GM10266 (cell line): ENCODE results near the gene TARM1.
"Not testable (repeated sequence)": the region's sequence is repeated elsewhere in the genome, so short reads cannot be mapped to it uniquely, and the experiment has no call there.

Source experiments
- DNase-seq: peaks from one replicate; pipeline ENCODE4 v3.0.0; 2012; ENCODE audit errors: extremely low spot score
- TF ChIP-seq, protein P1 (sequence below): IDR thresholded peaks from 2 replicates; pipeline ENCODE4 v1.5.1; 2012; ENCODE audit warnings: mild to moderate bottlenecking, low read depth; ENCODE audit not compliant: control insufficient read depth, insufficient read depth; ENCODE audit errors: missing control alignments

TARM1 gene

DNA sequence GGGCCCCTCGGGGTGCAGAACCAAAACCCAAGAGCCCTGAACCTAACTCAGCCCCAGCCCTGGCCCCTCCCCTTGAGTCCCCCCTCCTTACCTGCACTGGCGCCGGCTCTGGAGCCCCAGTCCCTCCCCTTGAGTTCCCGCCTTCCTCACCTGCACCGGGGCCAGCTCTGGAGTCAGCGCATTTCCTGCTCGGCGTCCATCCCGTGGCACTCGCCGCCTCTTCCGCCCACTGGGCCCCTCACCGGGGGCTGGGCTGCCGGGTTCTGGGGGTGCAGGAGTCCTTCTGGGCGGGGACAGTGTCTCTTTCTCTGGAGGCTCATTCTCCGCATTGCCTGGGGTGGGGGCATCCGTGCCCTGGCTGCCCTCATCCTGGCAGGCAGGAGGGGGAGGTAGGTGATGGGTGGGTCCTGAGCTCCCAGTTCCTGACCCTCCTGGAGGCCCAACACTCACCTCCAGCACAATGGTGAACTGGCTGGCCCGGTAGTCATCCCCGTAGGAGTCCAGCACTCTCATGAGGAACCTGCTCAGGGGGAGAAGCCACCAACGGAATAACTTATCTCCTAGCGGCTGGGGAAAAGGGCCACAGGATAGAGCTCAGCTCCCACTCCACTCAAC, 26.8 kb upstream of the TARM1 start:
- DNase-seq: no peak
- TF ChIP-seq, protein P1, sequence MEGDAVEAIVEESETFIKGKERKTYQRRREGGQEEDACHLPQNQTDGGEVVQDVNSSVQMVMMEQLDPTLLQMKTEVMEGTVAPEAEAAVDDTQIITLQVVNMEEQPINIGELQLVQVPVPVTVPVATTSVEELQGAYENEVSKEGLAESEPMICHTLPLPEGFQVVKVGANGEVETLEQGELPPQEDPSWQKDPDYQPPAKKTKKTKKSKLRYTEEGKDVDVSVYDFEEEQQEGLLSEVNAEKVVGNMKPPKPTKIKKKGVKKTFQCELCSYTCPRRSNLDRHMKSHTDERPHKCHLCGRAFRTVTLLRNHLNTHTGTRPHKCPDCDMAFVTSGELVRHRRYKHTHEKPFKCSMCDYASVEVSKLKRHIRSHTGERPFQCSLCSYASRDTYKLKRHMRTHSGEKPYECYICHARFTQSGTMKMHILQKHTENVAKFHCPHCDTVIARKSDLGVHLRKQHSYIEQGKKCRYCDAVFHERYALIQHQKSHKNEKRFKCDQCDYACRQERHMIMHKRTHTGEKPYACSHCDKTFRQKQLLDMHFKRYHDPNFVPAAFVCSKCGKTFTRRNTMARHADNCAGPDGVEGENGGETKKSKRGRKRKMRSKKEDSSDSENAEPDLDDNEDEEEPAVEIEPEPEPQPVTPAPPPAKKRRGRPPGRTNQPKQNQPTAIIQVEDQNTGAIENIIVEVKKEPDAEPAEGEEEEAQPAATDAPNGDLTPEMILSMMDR: no peak

DNA sequence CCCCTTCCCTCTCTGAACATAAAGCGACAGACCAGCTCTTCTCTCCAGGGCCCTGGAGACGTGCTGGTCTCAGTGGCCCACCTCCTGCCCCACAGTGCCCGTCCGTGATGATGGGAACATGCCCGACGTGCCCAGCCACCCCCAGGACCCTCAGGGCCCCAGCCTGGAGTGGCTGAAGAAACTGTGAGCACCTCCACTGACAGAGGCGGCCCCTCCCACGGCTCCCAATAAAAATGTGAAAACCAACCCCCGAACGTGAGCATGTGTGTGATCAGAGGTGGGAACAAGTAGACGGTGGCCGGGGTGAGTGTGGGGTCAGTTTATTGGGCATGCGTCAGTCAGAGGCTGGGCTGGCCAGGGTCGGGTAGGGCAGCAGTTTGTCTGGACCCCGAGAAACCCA, 25.6 kb upstream of the TARM1 start:
- DNase-seq: no peak
- TF ChIP-seq, protein P1: no peak

DNA sequence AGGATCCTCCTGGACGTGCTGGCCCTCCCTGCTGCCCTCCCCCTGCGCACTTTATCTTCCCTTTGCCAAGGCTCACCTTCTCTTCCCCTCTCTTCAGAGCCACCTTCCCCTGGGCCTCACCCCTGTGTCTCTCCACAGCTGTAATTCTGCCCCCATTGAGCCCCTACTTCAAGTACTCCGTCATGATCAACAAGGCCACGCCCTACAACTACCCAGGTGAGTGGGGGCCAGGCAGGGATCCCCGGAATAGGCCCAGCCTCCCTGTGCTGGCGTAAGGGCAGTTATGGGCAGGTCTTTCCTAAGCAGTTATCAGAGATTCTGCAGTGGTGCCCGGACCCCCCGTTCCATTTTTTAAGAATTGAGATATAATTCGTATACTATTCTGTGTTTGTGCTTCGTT, 24.6 kb upstream of the TARM1 start:
- TF ChIP-seq, protein P1: no peak
- no peak for DNase-seq

DNA sequence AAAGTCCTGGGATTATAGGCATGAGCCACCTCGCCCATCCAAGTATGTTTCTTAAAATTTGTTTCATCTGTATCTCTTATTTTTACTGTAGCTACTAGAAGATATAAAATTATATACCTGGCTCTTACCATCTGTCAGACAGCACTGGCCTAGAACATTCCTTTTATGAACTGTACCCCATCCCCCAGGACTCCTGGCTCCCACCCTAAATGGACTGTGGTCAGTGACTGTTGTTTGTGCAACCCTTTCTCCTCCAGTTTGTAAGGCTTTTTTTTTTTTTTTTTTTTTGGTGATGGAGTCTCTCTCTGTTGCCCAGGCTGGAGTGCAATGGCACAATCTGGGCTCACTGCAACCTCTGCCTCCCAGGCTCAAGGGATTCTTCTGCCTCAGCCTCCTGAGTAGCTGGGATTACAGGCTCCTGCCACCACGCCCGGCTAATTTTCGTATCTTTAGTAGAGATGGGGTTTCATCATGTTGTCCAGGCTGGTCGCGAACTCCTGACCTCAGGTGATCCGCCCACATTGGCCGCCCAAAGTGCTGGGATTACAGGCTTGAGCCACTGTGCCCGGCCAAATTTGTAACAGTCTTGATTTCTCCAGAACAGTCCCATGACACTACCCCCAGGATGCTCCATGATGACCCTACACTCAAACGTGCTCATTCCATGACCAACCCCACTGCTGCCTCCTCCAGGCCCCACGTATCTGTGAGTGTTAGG, 24.0 kb upstream of the TARM1 start:
- TF ChIP-seq, protein P1: no peak
- no peak for DNase-seq

DNA sequence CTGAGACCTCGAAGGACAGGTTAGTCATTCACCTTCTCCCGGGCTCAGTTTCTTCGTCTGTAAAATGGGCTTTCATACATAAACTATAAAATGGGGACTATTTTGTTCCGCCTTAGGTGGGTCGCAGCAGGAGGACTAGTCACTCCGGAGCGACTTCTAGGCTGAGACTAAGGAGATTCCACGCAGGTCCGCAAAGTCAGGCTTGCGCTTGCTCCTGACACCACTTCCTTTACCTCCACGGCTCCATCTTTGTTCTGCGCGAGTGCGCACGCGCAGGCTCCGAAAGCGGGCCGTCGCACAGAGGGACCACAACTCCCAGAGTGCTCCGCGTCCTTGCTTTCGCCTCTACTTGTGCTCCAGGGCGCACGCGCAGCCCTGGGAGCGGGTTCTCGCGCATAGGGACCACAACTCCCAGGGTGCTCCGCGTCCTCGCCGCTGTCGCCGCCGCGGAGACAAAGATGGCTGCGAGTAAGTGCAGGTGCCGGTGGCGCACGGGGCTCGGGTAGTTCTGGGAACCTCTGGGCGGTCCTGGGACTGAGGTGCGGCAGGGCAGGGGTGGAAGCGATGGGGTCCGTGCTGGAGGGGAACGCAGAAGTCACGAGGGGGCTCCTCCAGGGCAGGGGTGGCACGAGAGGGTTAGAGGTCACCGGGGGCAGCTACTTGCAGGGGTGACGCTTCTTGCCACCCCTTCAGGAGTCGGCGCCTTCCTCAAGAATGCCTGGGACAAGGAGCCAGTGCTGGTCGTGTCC, 21.4 kb upstream of the TARM1 start, which contains the start of gene NDUFA3:
NDUFA3 (plus strand) TSS at position 435 of the 749 bp plus-strand sequence; CDS start at position 459, 24 bp downstream.
- TF ChIP-seq, protein P1: no peak

DNA sequence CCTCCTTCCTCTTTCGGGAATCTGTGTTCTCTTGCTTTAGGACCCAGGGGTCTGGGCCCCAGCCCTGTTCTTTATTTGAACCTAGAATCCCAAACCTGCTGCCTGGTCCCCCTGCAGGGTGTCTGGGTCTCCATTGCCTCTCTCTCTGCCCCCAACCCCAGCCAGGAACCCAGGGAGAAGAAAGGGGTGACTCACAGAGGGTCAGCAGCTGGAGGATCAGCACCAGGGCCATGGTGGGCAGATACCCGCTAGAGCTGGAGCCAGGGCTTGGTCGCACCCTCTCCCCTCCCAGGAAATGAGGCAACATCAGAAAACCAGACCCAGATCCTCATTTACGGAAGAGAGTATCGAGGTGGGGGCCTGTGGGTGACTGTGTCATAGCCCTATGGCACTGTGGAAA, 19.4 kb upstream of the TARM1 start, which contains the start of gene OSCAR:
OSCAR (minus strand) TSS at position 243 of the 400 bp plus-strand sequence; CDS start at position 232, 11 bp downstream.
- DNase-seq: no peak
- TF ChIP-seq, protein P1: no peak

More for the DNA sequence above, 21.4 kb upstream of the TARM1 start, which contains the start of gene NDUFA3:
- peak; percentile 99 for DNase-seq

DNA sequence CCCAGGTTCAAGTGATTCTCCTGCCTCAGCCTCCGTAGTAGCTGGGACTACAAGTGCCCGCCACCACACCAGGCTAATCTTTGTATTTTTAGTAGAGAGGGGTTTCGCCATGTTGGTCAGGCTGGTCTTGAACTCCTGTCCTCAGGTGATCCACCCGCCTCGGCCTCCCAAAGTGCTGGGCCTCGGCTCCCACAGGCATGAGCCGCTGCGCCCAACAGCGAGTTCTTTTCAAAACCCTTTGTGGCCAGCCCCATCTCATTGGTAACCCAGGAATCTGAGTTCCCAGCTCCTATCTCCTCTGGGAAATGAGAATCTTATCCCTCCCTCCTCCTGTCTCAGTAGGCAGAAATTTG, 18.7 kb upstream of the TARM1 start:
- DNase-seq: not testable (repeated sequence)
